GM21526 (cell line): ENCODE results near the gene POLR3E.
"Not testable (repeated sequence)": the region's sequence is repeated elsewhere in the genome, so short reads cannot be mapped to it uniquely, and the experiment has no call there.

ENCODE experiments used
- ATAC-seq: cut with Tn5 transposase; IDR thresholded peaks from one replicate; pipeline ENCODE4 v1.9.1; 2021; ENCODE audit warnings: moderate library complexity; ENCODE audit not compliant: unreplicated experiment, low FRiP score

Gene POLR3E

GRCh38 chr16:22328081-22328725, 31.0 kb downstream of the POLR3E start:
- no peak for ATAC-seq

DNA sequence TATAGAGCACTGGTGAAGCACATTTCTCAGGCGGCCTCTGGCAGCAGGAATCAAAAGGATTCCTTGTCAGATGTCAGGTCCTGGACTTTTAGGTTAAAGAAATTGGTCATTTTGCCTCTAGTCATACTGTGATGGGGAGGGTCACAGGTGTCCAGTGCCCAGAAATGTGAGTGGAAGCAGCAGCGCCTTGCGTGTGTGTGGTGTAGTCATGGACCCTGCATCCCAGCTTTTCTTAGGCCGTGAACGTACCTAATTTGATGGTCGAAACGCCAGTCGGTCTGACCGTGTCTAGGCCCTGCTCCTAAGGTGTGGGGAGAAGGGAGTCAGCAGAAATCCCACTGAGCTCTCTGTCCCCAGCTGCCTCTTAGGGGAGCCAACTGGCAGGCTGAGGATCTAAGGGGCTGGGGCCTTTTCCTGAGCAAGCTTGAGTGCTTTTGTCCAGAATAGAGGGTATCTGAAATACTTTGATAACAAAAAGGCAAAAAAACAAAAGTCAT, 32.0 kb downstream of the POLR3E start:
- ATAC-seq = no peak

- ATAC-seq = no peak
Observed at GRCh38 chr16:22330326-22330725, 33.1 kb downstream of the POLR3E start.

DNA sequence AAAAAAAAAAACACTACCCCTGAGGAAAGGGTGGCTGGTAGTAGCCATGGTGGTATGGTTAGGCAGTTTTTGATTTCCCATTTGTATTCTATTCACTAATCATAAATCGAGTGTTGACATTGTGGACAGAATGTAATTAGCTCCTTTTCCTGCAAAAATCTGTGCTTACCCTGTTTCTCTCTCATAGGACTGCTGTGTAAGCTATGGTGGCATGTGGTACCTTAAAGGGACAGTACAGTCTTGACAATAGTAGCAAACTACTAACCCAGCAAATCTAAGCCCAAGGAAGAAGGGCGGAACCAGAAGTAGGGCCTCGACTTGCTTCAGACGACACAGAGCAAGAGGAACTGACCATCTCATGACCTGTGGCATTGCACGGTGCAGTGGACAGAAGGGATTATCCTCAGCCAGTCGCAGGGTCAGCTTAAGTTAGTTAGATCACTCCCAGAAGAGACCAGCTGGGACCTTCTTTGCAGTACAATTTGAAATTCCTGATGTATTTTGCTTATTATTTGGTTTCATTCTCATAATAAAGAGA, 36.3 kb downstream of the POLR3E start:
- no peak for ATAC-seq

DNA sequence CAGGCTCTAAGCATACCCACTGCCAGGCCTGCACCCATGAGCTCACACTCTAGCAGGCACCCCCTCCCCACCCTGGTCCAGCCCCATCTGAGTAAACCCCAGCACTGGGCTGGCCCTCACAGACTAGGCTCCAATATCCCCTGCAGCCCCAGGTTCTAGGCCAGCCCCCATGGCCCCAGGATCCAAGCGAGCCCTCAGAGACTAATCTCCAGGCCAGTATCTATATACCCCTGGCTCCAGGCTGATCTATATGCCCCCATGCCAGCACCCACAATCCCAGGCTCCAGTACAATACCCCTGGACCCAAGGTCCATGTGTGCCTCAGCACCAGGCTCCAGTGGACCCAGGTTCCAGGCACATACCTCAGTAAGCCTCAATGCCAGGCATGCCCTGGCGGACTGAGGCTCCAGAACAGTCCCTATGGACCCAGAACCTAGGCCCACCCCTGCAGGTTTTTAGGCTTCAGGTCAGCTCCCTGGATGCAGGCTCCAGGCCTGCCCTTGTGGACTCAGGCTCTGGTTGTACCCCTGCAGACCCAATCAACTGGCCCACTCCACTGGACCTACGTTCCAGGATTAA, 38.5 kb downstream of the POLR3E start:
- ATAC-seq = no peak

- no peak for ATAC-seq
Observed at GRCh38 chr16:22336581-22336980, 39.4 kb downstream of the POLR3E start.

DNA sequence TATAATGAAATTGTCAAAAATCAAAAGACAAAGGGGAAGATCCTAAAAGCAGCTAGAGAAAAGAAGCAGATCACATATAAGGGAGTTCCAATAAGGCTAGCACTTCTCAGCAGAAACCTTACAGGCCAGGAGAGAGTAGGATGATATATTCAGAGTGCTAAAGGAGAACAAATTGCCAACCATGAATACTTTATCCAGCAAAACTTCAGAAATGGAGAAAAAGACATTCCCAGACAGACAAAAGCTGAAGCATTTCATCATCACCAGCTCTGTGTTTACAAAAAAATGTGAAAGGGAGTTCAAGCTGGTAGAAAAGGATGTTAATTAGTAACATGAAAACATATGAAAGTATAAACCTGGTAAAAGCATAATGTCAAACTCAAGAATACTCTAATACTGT, 39.8 kb downstream of the POLR3E start:
- no peak for ATAC-seq

DNA sequence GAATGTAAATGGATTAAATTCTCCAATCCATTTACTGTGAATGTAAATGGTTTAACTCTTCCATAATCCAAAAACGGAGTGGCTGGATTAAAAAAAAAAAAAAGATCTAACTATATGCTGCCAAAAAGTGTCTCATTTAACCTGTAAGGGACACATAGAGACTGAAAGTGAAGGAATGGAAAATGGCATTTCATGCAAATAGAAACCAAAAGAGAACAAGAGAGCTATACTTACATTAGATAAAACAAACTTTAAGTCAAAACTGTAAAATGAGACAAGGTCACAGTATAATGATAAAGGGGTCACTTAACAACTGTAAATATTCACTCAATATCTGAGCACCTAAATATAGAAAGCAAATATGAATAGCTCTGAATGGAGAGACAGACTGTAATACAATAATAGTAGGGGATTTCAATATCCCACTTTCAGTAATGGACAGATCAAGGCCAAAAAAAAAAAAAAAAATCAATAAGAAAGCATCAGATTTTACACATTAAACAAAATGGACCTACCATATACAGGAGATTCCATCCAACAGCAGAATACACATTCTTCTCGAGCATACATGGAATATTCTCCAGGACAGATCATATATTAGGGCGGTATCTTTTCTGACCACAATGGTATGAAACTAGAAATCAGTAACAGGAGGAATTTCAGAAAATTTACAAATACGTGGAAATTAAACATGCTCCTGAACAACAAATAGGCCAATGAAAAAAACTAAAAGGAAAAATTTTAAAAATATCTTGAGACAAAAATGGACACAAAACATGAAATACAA, 40.8 kb downstream of the POLR3E start:
- ATAC-seq = no peak

DNA sequence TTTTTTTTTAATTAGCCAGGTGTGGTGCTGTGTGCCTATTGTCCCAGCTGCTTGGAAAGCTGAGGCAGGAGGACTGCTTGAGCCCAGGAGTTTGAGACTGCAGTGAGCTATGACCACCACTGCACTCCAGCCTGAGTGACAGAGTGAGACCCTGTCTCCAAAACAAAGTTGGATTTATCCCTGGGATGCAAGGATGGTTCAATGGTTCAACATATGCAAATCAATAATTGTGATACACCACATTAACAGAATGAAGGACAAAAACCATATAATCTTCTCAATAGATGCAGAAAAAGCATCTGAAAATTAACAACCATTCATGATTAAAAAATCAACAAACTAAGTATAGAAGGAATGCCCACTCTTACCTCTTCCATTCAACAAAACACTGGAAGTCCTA, 43.7 kb downstream of the POLR3E start:
- no peak for ATAC-seq

DNA sequence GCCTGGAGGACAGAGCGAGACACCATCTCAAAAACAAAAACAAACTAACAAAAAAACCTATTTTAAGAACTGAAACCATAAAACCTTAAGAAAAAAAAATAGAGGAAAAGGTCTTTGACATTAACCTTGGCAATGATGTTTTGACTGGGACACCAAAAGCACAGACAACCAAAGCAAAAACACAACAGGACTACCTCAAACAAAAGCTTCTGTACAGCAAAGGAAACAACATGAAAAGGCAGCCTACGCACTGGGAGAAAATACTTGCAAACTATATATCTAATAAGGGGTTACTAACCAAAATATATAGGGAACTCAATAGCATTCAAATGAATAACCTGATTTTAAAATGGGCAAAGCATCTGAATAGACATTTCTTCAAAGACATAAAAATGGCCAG, 44.9 kb downstream of the POLR3E start:
- ATAC-seq = no peak

DNA sequence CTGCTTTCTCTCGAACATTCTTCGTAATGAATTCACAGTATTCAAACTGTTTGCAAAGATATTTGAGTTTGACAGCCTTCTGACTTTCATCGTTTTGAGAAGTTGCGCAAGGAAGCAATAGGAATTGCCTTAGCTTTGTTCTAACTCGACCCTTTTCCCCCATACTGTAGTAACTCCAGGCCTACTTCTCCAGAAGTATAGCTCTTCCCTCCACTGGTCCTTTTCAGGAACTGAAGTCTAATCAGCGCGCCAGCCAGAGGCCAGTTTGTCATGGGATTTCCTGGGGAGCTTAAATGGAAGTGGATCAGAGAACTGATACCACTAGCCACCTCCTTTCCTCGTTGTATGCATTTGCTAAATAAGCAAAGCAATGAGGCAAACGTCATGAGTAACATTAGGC, 49.3 kb downstream of the POLR3E start:
- ATAC-seq = no peak

- ATAC-seq = no peak
Observed at GRCh38 chr16:22347100-22347820, 50.1 kb downstream of the POLR3E start.

DNA sequence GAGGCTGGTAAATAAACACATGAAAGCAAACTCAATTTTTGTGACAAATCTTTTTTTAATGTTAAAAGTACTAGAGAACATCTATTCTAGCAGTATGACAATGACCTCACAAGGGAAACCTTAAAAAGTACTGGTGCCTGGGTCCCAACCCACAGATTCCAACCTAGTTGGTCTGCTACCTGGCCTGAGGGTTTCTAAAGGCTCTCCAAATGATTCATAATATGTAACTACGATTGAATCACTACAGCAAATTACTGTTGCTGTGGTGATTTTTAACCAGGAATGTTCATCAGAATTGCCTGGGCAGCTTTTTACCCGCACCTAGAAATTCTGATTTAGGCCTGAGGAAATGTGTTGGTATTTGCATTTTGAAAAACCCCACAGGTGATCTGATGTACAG, 51.1 kb downstream of the POLR3E start:
- ATAC-seq = no peak

- not testable (repeated sequence) for ATAC-seq
Observed at GRCh38 chr16:22351017-22351416, 53.8 kb downstream of the POLR3E start.

DNA sequence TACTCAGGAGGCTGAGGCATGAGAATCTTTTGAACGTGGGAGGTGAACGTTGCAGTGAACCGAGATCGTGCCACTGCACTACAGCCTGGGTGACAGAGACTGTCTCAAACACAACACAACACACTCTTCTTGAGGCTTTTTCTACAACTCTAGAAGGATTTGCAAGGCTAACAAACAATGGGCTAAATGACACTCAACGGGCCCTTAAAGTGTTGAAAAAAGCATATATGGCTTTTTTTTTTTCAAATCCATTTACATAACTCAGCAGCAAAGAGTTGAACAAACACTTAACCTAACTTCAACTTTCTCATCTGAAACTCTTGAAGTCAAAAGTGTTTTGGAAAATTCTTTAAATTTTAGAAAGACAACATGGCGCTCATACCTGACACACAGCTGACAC, 54.9 kb downstream of the POLR3E start:
- no peak for ATAC-seq

- ATAC-seq = no peak
Observed at GRCh38 chr16:22352723-22353122, 55.5 kb downstream of the POLR3E start.

- ATAC-seq = no peak
Observed at GRCh38 chr16:22353191-22353919, 56.1 kb downstream of the POLR3E start.

- ATAC-seq = no peak
Observed at GRCh38 chr16:22353933-22354541, 56.8 kb downstream of the POLR3E start.

GRCh38 chr16:22355487-22355908, 58.3 kb downstream of the POLR3E start:
- no peak for ATAC-seq
